Ammon's horn (tissue), 1 donor: ENCODE data around the gene PODNL1.

Experiments used
- DNase-seq: peaks from one replicate; pipeline ENCODE4 v3.0.0-alpha.2; 2016; ENCODE audit warnings: low spot score

The PODNL1 gene

DNA sequence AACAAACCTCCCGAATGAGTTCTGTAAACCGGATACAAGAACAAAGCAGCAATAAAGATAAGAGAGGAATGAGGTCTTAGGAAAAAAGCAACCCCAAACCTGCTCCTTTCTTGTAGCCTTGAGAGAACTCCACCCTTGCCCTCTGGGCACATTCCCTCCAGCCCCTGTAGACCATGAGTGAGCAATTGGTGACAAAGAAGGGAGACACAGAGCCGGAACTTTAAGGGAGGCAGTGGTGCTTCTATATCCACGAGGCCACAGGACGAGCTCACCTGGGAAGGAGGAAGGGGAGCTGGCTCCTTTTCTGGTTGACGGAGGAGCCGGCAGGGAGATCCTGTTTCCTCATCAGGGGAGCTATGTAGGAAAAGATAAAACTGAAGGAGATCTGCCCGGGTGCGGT is 45.3 kb downstream of the PODNL1 start:
- DNase-seq = no peak

DNA sequence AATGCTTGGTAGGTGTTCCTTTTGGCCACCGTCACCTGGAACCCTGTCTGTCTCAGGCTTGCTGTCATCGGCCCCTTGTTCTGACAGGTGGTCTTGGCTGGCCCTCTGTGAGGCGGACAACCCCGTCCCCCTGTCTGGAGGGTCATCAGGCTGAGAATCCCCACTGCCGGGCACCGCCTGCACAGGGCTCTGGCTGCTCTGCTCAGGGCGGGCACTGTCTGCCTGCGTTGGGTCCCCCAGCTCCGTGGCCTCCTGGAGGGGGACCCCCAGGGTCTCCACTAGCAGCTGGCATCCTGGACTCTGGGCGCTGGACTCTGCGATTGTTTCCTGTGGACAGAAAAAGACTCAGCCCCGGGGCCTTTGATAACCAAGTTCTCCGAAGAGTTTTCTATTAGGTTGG is 48.1 kb downstream of the PODNL1 start:
- no peak for DNase-seq

DNA sequence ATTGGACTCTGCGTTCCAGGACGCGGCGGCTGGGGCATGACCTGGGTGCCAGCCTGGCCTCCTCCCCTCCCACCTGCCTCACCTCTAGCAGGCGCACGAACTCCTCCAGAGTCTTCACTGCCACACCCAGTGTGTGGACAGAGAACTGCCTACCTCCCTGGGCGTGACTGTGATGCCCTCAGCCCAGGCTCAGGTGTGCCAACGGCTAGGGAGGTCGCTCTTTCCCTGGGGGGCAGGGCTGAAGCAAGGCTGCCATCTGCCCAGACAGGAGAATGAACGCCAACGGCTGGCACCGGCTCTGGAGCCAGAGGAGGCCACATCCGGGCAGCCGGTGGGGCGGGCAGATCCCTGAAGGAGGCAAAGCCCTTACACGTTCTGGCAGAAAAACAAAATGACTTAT is 49.9 kb downstream of the PODNL1 start:
- DNase-seq = no peak

DNA sequence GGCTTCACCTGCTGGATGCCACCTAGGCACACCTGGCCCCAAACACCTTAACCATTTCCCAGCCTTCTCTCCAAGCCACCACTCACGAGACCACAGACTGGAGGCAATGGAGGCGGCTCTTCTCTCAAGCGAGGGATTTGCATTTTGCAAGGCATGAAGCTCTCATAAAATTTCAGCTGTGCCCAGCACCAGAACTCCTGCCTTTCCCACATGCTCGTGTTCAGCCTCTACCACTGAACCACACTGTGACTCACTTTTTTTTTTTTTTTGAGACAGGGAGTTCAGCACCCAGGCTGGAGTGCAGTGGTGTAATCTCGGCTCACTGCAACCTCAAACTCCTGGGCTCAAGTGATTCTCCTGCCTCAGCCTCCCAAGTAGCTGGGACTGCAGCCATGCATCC is 50.7 kb downstream of the PODNL1 start:
- DNase-seq = no peak

DNA sequence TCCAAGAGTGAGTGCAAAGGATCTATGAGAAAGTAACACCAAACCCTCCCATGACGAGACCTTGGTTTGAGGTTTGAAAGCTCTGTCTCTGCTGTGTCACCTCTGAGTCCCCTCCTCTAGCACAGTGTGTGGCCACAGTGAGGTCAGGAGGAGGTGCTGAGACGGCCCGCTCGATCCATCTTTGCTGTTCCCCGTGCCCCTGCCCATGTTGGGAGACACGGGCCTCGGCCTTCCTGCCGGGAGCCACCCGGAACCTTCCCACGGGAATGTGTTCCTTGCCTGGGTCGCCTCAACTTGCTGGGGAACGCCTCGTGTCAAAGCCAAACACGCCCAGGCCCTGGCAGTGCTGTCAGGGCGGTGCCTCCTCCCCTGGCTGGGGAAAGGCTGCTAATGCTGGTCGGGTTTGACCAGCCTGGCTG is 51.2 kb downstream of the PODNL1 start:
- DNase-seq = no peak

DNA sequence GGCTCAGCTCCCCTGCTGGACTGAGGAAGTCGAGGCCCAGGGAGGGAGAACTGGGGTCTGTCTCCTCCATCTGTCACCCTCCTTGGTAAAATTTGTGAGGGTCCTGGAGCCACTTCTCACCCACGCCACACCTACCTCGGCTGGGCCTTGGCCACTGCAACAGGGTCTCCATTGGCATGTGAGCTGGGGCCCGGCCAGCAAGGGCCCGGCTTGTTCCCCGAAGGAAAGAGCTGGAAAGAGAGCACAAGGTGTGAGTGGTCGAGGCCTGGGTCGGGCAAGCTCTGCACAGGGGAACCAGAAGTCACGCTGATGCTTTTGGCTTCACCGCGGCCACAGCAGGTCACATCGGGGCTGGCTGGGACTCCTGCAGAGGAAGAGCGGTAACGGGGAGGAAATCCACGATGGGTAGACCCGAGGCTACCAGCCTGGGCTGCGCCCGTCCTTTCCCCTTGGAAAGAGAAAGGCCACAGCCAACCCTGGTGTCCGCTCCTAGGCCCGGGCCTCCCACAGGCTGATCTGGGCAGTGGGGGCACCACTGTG is 52.3 kb downstream of the PODNL1 start:
- DNase-seq = no peak

DNA sequence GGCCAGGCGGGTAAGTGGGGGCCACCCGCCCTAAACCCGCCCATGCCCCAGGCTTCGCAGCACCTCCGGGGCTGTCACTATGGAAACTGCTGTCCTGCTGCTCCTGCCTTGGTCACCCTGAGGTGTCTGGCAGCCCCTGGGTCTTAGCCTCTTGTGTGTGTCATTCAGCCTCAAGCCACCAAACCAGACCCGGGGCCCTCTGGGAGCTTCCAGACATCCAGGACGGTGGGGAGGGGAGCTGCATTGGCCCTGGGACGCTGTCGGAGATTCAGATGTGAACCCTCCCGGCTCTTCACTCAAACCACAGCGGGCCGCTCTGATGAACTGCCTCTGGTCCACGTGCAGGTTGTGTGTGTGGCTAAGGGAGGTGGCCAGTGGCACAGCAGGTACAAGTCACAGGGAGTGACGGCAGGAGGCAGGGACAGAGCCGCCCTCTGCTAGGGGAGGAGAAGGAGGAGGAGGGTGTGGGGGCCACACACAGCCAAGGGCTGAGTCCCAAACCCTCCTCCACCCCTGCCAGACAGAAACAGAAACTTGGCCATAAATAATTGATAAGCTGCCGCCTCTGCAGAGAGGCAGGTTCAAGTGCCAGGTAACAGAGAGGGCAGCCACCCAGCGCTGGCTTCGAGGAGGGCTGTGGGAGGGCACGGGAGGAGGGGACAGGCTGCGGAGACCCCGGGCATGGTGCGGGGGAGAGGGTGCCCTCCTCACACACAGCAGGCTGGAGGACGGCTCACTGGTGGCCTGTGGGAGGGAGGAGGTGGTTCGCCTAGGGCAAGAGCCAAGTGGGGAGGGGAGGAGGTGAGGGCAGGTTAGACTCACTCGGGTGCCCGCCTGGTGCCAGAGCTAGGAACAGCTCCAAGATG is 53.3 kb downstream of the PODNL1 start:
- DNase-seq = no peak

DNA sequence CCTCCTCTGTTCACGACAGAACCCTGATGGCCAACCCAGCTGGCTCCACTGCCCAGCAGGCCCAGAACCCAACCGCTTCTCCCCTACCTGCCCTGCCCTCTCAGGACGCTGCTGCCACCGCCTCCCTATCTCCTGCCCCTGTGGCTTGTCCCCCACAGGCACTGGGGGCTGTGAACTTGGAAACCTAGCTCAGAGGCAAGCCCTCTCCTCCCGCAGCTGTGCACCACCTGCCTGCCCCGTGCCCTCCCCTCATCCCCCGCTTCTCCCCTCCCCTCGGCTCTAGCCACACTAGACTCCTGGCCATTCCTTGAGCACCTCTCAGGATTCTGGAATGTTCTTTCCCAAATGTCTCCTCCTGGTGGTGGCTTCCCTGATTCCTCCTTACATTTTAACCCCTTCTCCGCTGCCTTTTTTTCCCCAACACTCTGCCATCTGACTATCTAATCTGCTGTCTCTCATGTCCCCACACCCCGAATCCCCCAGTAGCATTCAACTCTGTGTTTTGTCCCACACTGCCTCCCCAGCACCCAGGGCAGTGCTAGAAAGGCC is 54.6 kb downstream of the PODNL1 start:
- no peak for DNase-seq

DNA sequence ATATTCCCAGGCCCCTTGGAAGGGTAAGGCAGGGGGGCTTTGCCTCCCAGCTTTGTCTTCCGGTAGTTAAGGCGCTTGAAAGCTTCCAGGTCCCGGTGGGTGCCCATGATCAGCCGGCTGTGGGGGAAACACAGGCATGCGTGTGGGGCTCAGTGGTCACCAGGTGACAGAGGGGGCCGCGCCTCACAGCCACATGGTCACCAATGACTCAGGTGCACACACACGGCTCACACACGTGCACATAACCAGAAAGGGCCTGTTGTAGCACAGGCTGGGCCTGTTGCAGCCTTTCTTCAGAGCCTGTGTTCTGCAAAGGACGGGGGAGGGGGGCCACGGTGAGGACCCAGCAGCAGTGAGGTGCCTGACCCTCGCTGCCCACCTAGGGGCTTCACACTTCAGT is 55.4 kb downstream of the PODNL1 start:
- no peak for DNase-seq

DNA sequence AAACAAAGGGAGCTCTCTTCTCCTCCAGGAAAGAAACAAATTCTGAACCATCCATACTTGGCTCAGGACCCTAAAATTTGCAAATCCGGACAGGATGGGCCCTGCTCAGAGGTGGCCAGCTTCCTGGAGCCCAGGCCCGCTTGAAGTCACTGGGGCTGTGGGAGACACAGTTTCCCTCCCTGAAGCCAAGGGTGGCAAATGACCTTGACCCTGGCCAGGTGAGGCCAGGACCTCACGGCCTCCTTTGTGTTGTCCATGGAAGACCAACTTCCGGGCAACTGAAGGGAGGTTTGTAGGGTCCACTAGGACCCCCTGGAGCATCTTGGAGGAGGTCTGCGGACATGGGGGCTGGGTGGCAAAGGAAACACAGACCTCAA is 55.8 kb downstream of the PODNL1 start:
- no peak for DNase-seq

DNA sequence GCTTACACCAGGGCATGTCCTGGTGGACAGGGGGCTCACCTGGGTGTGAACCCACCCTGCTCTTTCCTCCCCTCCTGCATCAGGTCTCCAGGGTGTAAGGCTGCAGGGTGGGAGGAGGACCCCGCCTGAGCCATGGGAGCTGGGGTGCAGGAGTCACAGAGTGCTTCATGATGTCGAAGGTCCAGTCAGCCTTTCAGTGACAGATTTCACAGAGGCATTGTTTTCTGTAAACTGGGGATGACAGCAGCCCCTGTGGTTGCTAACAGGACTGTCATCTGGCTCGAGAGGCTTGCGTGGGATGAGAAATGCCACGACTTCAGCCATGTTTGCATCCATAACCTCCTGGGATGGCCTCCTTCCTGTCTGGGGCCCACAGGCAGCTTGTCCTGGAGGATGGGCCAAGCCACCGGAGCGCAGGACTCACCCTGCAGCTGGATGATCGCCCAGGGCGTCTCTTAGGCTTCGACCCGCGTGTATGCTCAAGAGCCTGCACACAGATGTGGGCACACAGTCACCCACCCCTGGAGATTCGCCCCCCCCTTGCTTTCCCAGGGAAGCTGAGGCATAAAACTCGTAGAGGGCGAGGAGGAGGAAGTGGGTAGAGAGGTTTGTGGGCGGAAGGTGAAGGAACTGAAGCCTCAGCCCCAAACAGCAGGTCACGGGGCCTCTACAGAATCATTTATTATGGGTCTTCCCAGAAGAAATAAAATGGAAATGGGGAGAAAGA is 56.4 kb downstream of the PODNL1 start:
- no peak for DNase-seq

DNA sequence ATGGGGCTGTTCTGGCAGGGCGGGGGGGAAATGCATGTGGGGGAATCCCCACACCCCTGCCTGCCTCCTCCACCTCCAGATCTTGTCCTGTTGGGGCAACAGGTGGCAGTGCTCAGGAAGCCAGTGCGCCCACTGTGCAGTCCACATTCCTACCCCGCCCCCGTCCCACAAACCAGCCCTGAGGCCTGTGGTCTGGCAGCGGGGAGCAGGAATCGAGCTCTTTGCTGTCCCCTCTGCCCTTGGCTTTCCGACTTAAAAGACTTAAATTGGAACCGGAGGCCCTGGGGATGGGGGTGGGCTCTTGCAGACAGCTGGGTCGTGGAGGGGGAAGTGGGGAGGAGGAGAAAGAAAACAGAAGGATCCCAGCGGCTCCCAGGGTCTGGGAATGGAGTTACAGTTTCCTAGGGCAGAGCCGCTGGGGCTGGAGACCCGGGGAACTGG is 56.9 kb downstream of the PODNL1 start:
- DNase-seq = no peak
